ENCODE results near the gene REM2.
"Not testable (repeated sequence)": the region's sequence is repeated elsewhere in the genome, so short reads cannot be mapped to it uniquely, and the experiment has no call there.

Gene REM2

GRCh38 chr14:22914836-22915235 lies 31.8 kb downstream of the REM2 start:
- H3K9ac ChIP-seq (ENCODE audit: low read depth, low read length); H3K4me3 ChIP-seq (ENCODE audit: low read depth, low read length); H3K27me3 ChIP-seq (ENCODE audit: control insufficient read depth, insufficient read depth, low read length); H3K9me3 ChIP-seq (ENCODE audit: control insufficient read depth, insufficient read depth, low read length); H3K36me3 ChIP-seq (ENCODE audit: control insufficient read depth, insufficient read depth, low read length); H3K4me1 ChIP-seq (ENCODE audit: control insufficient read depth, insufficient read depth, low read length): not testable (repeated sequence)

GRCh38 chr14:22915886-22916521 lies 33.0 kb downstream of the REM2 start:
- Histone ChIP-seq H3K4me3 (ENCODE audit: low read depth, low read length) (no peak overlapping the region), H3K4me1 (ENCODE audit: control insufficient read depth, insufficient read depth, low read length) (no peaks in the 10 kb centered on the region), H3K9me3 (ENCODE audit: control insufficient read depth, insufficient read depth, low read length) (no peaks in the 10 kb centered on the region), H3K36me3 (ENCODE audit: control insufficient read depth, insufficient read depth, low read length) (peaks cover 6% of the 10 kb centered on the region), H3K9ac (ENCODE audit: low read depth, low read length) (no peak overlapping the region), H3K27me3 (ENCODE audit: control insufficient read depth, insufficient read depth, low read length) (no peaks in the 10 kb centered on the region)

GRCh38 chr14:22918804-22919600 lies 36.0 kb downstream of the REM2 start, which contains the start of gene RBM23:
RBM23 (minus strand) TSS chr14:22919149.
- Histone ChIP-seq H3K4me3 (ENCODE audit: low read depth, low read length) (peak within 1 kb of the TSS; percentile 95), H3K9ac (ENCODE audit: low read depth, low read length) (peak within 1 kb of the TSS; percentile 38), H3K4me1 (ENCODE audit: control insufficient read depth, insufficient read depth, low read length) (no peaks in the 10 kb centered on the region), H3K9me3 (ENCODE audit: control insufficient read depth, insufficient read depth, low read length) (no peaks in the 10 kb centered on the region), H3K27me3 (ENCODE audit: control insufficient read depth, insufficient read depth, low read length) (no peaks in the 10 kb centered on the region), H3K36me3 (ENCODE audit: control insufficient read depth, insufficient read depth, low read length) (peaks cover 19% of the 10 kb centered on the region)

- Histone ChIP-seq H3K27me3 (ENCODE audit: control insufficient read depth, insufficient read depth, low read length) (no peaks in the 10 kb centered on the region), H3K9ac (ENCODE audit: low read depth, low read length) (no peak overlapping the region), H3K9me3 (ENCODE audit: control insufficient read depth, insufficient read depth, low read length) (no peaks in the 10 kb centered on the region), H3K4me1 (ENCODE audit: control insufficient read depth, insufficient read depth, low read length) (no peaks in the 10 kb centered on the region), H3K4me3 (ENCODE audit: low read depth, low read length) (peak overlapping the region; percentile 63), H3K36me3 (ENCODE audit: control insufficient read depth, insufficient read depth, low read length) (peaks cover 25% of the 10 kb centered on the region)
These were observed 36.5 kb downstream of the REM2 start for GRCh38 chr14:22919601-22919921.

GRCh38 chr14:22920697-22921096 lies 37.7 kb downstream of the REM2 start:
- Histone ChIP-seq H3K27me3 (ENCODE audit: control insufficient read depth, insufficient read depth, low read length) (no peaks in the 10 kb centered on the region), H3K4me1 (ENCODE audit: control insufficient read depth, insufficient read depth, low read length) (no peaks in the 10 kb centered on the region), H3K9ac (ENCODE audit: low read depth, low read length) (no peak overlapping the region), H3K9me3 (ENCODE audit: control insufficient read depth, insufficient read depth, low read length) (no peaks in the 10 kb centered on the region), H3K4me3 (ENCODE audit: low read depth, low read length) (no peak overlapping the region), H3K36me3 (ENCODE audit: control insufficient read depth, insufficient read depth, low read length) (peaks cover 28% of the 10 kb centered on the region)

- Histone ChIP-seq H3K27me3 (ENCODE audit: control insufficient read depth, insufficient read depth, low read length) (no peaks in the 10 kb centered on the region), H3K4me3 (ENCODE audit: low read depth, low read length) (no peak overlapping the region), H3K9me3 (ENCODE audit: control insufficient read depth, insufficient read depth, low read length) (no peaks in the 10 kb centered on the region), H3K9ac (ENCODE audit: low read depth, low read length) (no peak overlapping the region), H3K36me3 (ENCODE audit: control insufficient read depth, insufficient read depth, low read length) (peaks cover 29% of the 10 kb centered on the region), H3K4me1 (ENCODE audit: control insufficient read depth, insufficient read depth, low read length) (no peaks in the 10 kb centered on the region)
These were observed 39.3 kb downstream of the REM2 start for GRCh38 chr14:22922294-22922693.

- no peak overlapping the region for H3K4me3 ChIP-seq (ENCODE audit: low read depth, low read length)
- peaks cover 31% of the 10 kb centered on the region for H3K36me3 ChIP-seq (ENCODE audit: control insufficient read depth, insufficient read depth, low read length)
- H3K4me1 ChIP-seq (ENCODE audit: control insufficient read depth, insufficient read depth, low read length), result no peaks in the 10 kb centered on the region
These were observed 40.7 kb downstream of the REM2 start for GRCh38 chr14:22923746-22924145.

GRCh38 chr14:22925513-22925912 lies 42.5 kb downstream of the REM2 start:
- Histone ChIP-seq H3K9ac (ENCODE audit: low read depth, low read length) (no peak overlapping the region), H3K36me3 (ENCODE audit: control insufficient read depth, insufficient read depth, low read length) (peaks cover 33% of the 10 kb centered on the region), H3K4me1 (ENCODE audit: control insufficient read depth, insufficient read depth, low read length) (no peaks in the 10 kb centered on the region), H3K27me3 (ENCODE audit: control insufficient read depth, insufficient read depth, low read length) (no peaks in the 10 kb centered on the region), H3K9me3 (ENCODE audit: control insufficient read depth, insufficient read depth, low read length) (no peaks in the 10 kb centered on the region), H3K4me3 (ENCODE audit: low read depth, low read length) (no peak overlapping the region)

More at GRCh38 chr14:22923746-22924145, 40.7 kb downstream of the REM2 start:
- Histone ChIP-seq H3K27me3 (ENCODE audit: control insufficient read depth, insufficient read depth, low read length) (no peaks in the 10 kb centered on the region), H3K9ac (ENCODE audit: low read depth, low read length) (no peak overlapping the region), H3K9me3 (ENCODE audit: control insufficient read depth, insufficient read depth, low read length) (no peaks in the 10 kb centered on the region)

GRCh38 chr14:22926316-22926715 lies 43.3 kb downstream of the REM2 start:
- Histone ChIP-seq H3K4me3 (ENCODE audit: low read depth, low read length) (no peak overlapping the region), H3K9ac (ENCODE audit: low read depth, low read length) (no peak overlapping the region)

GRCh38 chr14:22928237-22929103 lies 45.4 kb downstream of the REM2 start:
- H3K4me1 ChIP-seq (ENCODE audit: control insufficient read depth, insufficient read depth, low read length), result no peaks in the 10 kb centered on the region

More at GRCh38 chr14:22926316-22926715, 43.3 kb downstream of the REM2 start:
- H3K4me1 ChIP-seq (ENCODE audit: control insufficient read depth, insufficient read depth, low read length), result no peaks in the 10 kb centered on the region
- no peaks in the 10 kb centered on the region for H3K9me3 ChIP-seq (ENCODE audit: control insufficient read depth, insufficient read depth, low read length)
- peaks cover 29% of the 10 kb centered on the region for H3K36me3 ChIP-seq (ENCODE audit: control insufficient read depth, insufficient read depth, low read length)
- no peaks in the 10 kb centered on the region for H3K27me3 ChIP-seq (ENCODE audit: control insufficient read depth, insufficient read depth, low read length)

GRCh38 chr14:22929104-22929960 lies 46.3 kb downstream of the REM2 start, which contains the start of gene PRMT5:
PRMT5 (minus strand) TSS chr14:22929376; CDS start chr14:22929361, 15 bp downstream.
- Histone ChIP-seq H3K4me3 (ENCODE audit: low read depth, low read length) (peak within 1 kb of the TSS; percentile 89), H3K9ac (ENCODE audit: low read depth, low read length) (peak within 1 kb of the TSS; percentile 87), H3K27me3 (ENCODE audit: control insufficient read depth, insufficient read depth, low read length) (no peaks in the 10 kb centered on the region), H3K36me3 (ENCODE audit: control insufficient read depth, insufficient read depth, low read length) (peaks cover 12% of the 10 kb centered on the region), H3K9me3 (ENCODE audit: control insufficient read depth, insufficient read depth, low read length) (no peaks in the 10 kb centered on the region), H3K4me1 (ENCODE audit: control insufficient read depth, insufficient read depth, low read length) (no peaks in the 10 kb centered on the region)

More at GRCh38 chr14:22928237-22929103, 45.4 kb downstream of the REM2 start:
- H3K4me3 ChIP-seq (ENCODE audit: low read depth, low read length), result peak overlapping the region; percentile 89
- no peaks in the 10 kb centered on the region for H3K27me3 ChIP-seq (ENCODE audit: control insufficient read depth, insufficient read depth, low read length)
- peak overlapping the region; percentile 87 for H3K9ac ChIP-seq (ENCODE audit: low read depth, low read length)
- peaks cover 19% of the 10 kb centered on the region for H3K36me3 ChIP-seq (ENCODE audit: control insufficient read depth, insufficient read depth, low read length)
- no peaks in the 10 kb centered on the region for H3K9me3 ChIP-seq (ENCODE audit: control insufficient read depth, insufficient read depth, low read length)

Data from iPS-15b (cell line).